ENCODE data around the gene DHX8.

DHX8 gene

DNA sequence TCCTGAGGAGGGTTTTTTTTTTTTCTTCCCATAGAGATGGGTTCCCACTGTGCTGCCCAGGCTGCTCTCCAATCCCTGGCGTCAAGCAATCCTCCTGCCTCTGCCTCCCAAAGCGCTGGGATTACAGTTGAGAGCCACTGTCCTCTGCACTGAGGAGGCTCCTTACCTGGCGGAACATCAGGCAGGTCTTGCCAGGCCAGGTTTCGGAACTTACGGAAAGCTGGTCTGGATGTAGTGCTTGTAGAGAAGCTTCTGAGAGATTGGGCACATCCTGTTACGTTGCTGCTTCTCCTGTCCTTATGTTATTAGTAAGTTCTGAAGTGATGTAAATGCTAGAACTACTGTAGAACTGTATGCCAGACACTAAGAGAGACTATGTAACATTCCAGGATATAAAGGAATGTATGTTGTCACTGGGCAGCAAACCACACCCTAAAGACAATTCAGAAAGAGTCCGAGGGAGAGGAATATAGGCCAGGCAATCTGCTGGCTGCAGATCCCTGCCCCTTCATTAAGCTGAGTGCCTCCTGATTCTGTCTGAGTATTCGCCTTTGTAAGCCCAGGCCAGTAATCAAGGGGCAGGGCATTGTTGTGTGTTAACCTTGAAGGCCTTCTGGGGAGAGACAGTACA, 41.3 kb downstream of the DHX8 start:
- no peak for DNase-seq (ENCODE audit: low spot score)

DNA sequence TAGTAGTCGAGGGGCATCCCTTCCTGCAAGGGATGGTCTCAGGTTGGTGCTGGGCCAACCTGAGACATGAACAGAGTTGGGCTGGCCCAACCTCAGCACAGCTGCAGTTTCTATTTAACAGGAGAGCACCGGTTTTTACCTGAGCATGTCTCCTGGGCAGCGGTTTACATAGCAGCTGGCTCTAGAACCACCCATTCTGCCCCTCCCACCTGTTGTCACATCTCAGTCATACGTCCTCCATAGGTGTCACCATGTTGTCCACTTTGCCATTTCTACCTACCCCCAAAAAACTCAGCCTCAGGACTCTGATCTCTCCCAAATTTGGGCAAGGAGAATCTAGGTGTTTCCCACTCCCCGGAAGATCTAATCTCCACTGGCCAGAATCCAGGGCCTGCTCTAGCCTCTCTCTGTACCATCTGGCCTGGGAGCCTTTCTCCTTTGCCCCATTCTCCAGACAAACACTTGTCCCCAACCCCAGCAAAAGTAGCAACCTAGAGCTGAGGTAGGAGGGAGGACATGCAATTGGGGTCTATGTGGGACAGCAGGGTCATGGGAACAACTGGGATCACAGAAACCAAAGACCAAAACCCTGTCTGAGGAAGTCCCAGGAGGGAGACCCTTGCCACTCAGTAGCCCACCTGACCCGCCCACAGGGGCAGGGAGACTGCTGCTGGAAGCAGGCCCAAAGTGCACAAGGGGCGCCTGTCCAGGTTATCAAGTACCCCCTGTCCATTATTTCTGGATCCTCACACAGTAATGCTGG, 43.3 kb downstream of the DHX8 start:
- no peak for DNase-seq (ENCODE audit: low spot score)

DNA sequence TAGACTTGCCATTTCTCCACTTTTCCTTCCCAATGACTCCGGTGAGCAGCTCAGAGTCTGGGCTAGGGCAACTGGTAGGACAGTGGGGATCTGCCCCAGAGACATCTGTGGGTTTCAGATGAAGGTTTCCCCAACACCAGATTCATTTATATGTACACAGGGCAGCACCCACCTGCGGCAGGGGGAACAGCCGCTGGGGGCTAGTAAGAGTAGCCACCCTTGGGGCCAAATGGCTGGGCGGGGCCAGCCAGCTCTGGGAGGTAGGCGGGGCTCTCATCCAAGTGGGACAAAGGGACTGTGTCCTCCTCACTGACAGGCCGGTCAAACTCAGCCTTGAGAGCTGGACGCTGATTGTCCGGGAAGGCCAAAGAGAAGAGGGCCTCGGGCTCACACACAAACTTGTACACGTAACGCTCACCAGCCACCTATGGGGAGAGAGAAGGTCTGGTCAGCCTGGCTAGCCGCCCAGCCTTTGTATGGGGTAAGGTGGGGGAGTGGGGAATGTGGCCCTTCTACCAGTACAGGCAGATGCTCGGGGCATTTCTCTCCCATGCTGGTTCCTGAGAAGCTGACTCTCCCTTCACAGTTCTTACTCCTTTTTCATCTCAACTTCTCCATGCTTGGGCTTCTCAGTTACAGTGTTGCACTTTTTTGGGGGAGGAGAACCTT, 44.7 kb downstream of the DHX8 start:
- DNase-seq (ENCODE audit: low spot score), result no peak

DNA sequence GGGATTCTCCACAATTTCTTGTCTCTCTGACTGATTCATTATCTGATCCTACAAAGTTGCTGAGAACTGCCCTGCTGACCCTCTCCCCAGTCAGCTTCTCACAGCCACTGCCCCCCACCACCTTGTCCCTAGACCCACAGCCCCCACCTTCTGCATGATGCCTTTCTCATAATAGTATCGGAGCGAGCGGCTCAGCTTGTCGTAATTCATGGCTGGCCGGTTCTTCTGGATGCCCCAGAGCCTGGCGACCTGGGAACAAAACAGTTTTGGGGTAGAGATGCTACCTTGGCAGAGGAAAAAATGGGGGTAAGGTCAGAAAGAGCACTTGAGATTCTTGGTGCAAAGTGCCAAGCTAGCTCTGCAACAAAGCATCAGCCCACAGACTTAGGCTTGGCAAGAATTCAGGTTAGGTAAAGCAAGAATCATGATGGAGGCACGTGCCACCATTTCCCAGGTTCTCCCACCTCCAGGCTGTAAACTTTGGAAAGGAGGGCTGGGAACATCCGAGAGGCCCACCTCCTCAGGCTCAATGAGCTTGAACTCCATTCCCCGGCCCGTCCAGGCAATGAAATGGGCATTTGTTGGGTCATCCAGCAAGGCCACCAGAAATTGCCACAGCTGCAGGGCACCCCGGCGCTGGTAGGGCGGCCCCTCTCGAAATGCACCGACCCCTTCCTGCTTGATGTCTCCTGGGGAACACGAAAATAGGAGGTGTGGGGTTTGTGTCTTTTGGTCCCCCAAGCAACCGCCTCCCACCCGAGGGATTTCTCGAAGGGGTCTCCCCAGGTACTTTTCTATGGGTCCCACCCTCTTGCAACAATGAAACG, 45.4 kb downstream of the DHX8 start:
- DNase-seq (ENCODE audit: low spot score), result no peak

GRCh38 chr17:43529947-43530287, 46.1 kb downstream of the DHX8 start:
- no peak for DNase-seq (ENCODE audit: low spot score)

DNA sequence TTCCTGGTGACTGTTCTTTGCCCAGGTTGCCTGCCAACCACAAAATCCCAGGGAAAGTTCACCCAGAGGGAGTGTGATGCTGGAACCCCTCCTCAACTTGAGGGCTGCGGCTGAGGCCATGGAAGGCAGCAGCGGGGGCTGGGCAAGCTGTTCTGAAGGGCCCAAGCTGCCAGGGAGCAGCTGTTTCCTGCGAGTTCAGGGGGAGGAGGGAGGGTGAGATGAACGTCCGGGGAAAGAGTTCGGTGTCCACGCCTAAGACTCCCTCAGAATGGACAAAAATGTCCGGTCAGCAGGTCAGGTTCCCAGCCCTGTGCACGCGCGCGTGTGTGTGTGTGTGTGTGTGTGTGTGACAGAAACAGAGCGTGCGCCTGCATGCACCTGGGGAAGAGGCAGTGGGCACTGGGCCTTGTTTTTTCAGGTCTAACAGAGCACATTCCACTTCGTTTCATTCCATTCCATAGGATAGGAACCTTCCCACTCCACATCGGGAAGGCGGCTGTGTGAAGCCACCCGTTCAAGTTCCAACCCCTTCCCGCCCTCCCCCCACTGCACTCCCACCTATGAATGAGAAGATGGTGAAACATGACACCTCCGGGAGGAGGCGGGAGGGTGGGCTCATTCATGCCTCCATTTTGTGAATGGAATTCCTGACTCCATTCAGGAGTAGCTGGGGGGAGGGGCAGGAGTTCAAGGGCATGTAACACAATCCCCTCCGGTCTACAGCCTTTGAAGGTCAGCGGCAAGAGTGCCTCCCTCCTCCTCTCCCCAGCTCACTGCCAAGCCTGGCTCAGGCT, 46.7 kb downstream of the DHX8 start:
- DNase-seq (ENCODE audit: low spot score), result peak; percentile 63

DNA sequence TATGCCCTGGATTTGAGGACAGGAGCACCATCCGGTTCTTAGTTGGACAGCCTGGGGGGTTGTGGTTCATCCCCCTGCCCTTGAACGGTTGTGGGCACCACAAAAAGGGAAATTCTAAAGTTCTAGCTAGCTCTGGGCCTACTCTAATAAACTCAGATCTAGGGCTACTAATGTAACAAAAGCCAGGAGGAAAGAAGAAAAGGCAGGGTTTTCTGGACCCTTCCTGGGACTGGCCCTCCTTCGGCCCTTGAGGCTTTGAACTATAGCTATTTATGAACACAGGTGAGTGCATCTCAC, 47.3 kb downstream of the DHX8 start:
- DNase-seq (ENCODE audit: low spot score), result no peak

- DNase-seq (ENCODE audit: low spot score), result no peak
Observed at GRCh38 chr17:43531955-43532354, 48.2 kb downstream of the DHX8 start.

GRCh38 chr17:43532581-43532980, 48.8 kb downstream of the DHX8 start:
- DNase-seq (ENCODE audit: low spot score), result no peak

DNA sequence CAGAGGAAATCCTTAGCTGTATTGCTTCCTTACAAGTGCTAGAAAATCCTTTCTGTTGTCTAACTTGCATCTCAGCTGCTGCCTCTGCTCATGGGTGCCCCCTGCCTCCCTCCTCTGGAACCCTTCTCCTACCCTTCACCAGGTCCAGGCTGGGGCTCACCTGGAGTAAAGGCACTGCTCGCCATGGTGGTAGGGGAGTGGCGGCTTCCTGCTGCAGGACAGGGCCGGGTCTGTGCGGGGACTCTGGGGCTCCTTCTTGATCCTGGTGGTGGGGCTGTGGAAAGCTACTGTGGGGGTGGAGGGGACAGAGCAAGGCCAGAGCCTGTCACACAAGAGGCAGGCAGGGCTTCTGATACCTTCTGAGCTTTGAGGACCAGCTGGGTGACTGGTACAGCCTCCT, 49.9 kb downstream of the DHX8 start:
- DNase-seq (ENCODE audit: low spot score), result no peak

DNA sequence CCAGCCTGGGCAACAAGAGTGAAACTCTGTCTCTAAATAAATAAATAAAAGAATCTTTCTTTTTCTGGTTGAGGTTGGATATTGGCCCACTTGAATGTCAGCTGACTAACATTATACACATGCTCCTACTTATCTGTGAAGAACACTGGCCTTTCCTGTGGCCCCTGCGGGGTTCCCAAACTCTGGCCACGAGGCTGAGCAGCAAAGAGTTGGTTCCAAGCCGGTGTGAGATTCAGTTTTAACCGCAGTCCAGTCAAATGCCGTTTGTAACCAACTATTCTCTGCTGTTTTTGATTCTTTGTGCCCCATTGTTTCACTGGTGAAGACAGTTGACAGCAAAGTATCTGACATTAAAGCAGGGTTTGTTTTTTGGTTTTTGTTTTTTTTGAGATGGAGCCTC, 51.1 kb downstream of the DHX8 start:
- no peak for DNase-seq (ENCODE audit: low spot score)

DNA sequence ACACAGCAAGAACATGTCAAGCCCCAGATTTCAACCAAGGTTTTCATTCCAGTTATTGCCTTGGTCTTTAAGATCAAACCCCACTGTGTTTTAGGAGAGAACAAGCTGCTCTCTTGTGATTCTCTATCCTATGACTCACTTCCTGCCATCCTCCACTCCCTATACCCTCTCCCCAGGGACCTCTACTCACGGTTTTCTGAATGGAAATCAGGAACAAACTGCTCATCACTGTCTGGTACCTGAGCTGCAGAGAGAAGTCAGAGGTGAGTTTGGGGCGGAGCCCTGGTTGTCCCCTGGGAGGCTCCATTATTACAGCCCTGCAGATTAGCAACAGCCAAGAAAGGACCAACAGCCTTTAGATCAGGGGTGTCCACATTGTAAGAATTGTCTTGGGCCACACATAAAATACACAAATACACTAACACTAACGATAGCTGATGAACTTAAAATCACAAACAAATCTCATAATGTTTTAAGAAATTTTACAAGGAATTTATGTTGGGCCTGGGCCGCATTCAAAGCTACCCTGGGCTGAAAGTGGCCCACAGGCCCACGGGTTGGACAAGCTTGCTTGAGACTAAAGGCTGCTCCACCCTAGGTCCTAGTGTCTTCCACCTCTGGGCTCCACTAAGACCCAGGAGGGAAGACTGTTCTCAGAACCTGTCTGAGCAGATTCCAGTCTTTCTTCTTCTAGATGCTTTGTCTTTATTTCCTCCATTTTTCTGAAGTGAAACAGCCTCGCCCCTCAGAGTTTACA, 52.6 kb downstream of the DHX8 start:
- DNase-seq (ENCODE audit: low spot score), result peak; percentile 88

DNA sequence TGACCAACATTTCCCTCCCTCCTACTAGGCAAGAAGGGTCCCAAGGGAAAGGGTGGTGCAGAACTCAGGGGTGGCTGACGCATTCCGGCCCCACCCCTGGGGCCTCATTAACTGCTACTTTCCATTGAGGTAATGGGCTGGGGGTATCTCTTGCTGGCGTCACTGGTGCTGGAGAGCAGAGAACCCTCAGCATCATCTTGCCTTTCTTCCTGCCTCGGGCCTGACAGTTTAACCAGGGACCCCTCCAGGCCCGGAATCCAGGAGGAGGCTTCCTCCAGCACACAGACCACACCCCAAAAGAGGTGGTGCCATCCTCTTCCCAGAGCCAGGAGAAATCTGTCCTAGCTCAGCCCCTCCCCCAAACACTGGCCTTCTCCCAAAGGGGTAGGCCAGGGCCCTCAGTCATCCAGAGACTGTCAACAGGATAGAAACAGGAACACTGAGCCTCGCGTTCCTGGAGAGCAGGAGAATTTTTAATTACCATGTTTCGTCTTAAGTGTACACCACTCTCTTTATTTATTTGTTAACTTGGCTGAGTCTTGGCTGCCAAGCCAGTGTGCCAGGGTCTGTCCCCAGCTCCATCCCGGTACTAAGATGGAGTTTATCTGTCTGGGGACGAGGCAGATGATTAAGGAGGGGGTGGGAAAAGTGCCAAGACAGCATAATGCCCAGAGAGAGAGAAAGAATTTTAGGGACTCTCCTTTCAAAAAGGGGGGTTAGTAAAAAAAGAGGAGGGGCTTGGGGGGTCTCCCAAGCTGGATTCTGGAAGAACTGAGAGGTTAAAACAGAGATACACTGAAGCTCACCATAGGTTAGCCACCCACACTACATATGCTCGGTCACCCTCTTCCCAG, 57.3 kb downstream of the DHX8 start:
- DNase-seq (ENCODE audit: low spot score), result no peak

- DNase-seq (ENCODE audit: low spot score), result no peak
Observed at GRCh38 chr17:43542859-43543258, 59.1 kb downstream of the DHX8 start.

DNA sequence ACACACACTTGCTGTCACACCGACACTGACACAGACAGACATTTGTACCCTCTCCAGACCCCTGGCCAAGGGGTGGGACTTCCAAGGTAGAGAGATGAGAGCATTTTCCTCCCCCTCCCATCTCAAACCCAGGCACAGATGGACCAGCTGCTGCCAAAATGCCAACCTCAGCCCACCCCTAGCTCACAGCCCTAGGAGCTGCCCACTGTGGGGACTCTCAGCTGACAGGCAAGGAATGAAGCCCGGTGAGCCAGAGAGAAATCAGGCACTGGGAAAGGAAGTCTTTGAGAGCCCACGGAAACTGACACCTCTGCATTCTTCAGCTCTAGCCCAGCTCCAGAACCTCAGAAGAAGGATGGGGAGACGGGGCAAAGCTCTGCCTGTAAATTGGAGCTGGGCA, 59.5 kb downstream of the DHX8 start:
- DNase-seq (ENCODE audit: low spot score), result no peak

GRCh38 chr17:43543771-43544575, 60.2 kb downstream of the DHX8 start:
- no peak for DNase-seq (ENCODE audit: low spot score)

DNA sequence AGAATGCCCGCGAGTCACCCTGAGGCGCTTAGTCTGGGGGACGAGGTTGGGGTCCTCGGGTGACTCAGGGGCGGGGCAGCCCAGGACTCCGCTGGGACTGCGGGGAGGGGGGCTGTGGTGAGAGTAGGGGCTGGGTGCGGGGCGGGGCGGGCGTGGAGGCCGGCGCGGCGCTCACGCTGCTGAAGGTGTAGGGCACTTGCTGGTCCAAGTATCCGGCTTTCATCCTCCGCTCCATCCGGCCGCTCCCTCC, 61.5 kb downstream of the DHX8 start:
- DNase-seq (ENCODE audit: low spot score), result peak; percentile 40

- peak; percentile 98 for DNase-seq (ENCODE audit: low spot score)
Observed at GRCh38 chr17:43546319-43547188, 62.8 kb downstream of the DHX8 start, which contains the start of gene ETV4. TSS of gene ETV4 (minus strand) at chr17:43546340. CDS start at chr17:43545617, 723 bp downstream.

- no peak for DNase-seq (ENCODE audit: low spot score)
Observed at GRCh38 chr17:43547189-43547550, 63.4 kb downstream of the DHX8 start.
